GM18511 (cell line): ENCODE data around the gene NANP.

ENCODE experiments used
- ATAC-seq: cut with Tn5 transposase; IDR thresholded peaks from one replicate; pipeline ENCODE4 v1.9.1; 2021; ENCODE audit warnings: mild to moderate bottlenecking, moderate library complexity; ENCODE audit not compliant: unreplicated experiment

NANP gene

DNA sequence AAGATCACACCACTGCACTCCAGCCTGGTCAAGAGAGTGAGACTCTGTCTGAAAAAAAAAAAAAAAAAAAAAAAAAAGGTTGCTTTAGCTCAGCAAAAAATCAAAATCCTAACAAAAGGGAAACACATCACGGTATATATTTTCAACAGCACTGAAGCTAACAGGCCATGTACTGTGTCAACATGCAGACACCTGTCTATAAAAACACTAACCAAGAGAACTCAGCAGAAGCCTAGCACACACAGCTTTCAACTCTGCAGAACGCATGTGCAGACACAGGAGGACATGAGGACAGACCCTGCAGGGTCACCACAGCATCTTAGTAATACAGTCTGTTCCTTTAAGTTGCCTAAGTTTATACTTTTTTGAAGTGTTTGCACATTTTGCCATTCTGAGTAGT is 52.0 kb downstream of the NANP start:
- ATAC-seq, result no peak

- no peak for ATAC-seq
These were observed 52.6 kb downstream of the NANP start for GRCh38 chr20:25571240-25571639.

DNA sequence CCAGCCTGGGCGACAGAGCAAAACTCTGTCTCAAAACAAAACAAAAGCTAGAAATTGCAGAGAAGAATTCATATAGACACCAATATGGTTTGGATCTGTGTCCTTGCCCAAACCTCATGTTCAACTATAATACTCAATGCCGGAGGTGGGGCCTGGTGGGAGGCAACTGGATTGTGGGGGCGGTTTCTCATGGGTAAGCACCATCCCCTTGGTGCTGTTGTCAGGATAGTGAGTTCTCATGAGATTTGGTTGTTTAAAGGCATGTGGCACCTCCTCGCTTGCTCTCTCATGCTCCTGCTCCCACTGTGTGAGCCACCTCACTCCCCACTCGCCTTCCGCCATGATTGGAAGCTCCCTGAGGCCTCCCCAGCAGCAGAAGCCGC is 53.7 kb downstream of the NANP start:
- no peak for ATAC-seq

- no peak for ATAC-seq
These were observed 56.5 kb downstream of the NANP start for GRCh38 chr20:25567286-25567685.

DNA sequence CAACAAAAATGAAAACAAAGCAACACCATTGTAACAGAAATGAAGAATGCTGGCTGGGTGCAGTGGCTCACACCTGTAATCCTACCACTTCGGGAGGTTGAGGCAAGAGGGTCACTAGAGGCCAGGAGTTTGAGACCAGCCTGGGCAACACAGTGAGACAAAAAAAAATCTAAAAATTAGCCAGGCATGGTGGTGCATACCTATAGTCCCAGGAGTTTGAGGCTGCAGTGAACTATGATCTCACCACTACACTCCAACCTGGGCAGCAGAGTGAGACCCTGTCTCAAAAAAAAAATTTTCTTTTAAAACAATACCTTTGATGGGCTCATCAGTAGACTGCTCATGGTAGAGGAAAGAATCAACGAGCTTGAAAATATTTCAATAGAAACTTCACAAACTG is 57.0 kb downstream of the NANP start:
- no peak for ATAC-seq

- no peak for ATAC-seq
These were observed 58.1 kb downstream of the NANP start for GRCh38 chr20:25565578-25566157.

DNA sequence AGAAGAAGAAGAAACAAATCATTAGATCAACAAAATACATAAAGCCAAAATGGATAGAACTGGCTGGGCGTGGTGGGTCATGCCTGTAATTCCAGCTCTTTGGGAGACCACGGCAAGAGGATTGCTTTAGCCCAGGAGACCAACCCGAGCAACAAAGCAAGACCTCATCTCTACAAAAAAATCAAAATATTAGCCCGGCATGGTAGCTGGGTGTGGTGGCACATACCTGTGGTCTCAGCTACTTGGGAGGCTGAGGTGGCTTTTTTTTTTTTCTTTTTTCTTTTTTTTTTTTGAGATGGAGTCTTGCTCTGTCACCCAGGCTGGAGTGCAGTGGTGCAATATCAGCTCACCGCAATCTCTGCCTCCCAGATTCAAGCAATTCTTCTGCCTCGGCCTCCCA is 59.9 kb downstream of the NANP start:
- ATAC-seq, result no peak

GRCh38 chr20:25563362-25563761 is 60.5 kb downstream of the NANP start:
- no peak for ATAC-seq
